ENCODE data around the gene HAVCR2. TPM values are rescaled to one million over a fixed set of nuclear protein-coding genes. Genes with fewer than 3 reads are reported as not detected.

HAVCR2 gene
- 7.3 TPM for total RNA-seq

DNA sequence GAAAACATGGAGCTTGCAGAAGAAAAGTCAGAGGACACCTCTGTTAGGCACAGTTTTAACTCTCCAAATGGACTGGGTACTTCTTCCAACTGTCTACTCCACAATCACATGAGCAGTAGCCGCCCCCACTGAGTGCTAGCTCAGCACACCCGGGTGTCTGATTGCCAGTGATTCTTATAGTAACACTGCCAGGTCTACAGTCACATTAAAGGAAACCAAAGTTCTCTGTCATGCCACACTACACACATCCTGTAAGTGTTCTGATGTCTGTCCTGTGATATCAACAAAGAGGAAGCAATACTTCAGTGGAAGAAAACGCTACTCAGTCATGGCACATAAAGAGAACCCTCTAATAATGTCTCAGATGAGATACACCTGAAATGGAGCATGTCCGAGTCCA is at the start of gene HAVCR2:
Gene HAVCR2 (minus strand): TSS at position 69 of the 400 bp plus-strand sequence. CDS start 61 bp downstream, at position 8.
- FAIRE-seq (no peak), DNase-seq (ENCODE audit: low spot score in 2 of 2) (no peak)

DNA sequence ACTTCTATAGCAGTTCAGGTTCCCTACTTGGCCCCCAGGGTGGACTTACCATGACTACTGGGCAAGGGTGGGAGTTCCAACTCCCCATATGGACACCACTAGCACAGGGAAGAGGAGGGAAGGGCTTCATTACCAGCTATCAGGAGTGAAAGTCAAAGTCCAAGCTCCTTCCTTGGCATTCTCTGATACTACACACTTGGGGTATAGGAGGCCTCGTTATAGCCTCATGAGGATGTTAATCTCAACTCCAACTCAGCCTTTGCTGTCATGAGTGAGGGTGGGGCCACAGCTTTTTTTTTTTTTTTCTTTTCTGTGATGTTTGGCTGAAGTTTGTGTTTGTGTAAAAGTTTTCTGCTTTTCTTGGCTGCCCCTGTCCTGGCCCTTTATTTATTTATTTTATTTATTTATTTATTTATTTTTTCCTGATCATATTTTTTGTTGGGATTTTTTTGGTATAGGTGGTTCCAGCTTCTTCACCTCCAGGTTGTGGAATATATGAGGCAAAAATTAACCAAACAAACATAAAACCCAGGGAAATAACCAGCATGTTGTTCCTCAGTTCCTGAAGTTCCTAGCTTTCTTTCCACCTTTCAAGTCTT is 48.5 kb upstream of the HAVCR2 start:
- DNase-seq (ENCODE audit: low spot score in 2 of 2) (no peak), FAIRE-seq (no peak)

DNA sequence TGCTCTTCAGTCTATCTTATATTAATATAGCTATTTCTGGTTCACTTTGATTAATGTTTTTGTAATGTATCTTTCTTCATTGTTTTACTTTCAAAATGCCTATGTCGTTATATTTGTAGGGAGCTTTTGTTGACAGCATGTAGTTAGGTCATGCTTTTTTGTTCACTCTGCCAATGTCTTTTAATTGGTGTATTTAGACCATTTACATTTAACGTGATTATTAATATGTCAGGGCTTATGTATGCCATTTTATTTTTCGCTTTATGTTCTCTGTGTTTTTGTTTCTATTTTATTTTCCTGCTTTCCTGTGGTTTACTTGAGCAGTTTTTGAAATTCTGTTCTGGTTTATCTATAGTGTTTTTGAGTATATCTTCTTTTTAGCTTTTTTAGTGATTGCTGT is 46.5 kb upstream of the HAVCR2 start:
- DNase-seq (ENCODE audit: low spot score in 2 of 2) (no peak), FAIRE-seq (no peak)

- no peak for DNase-seq (ENCODE audit: low spot score in 2 of 2)
- no peak for FAIRE-seq
Observed at GRCh38 chr5:157150995-157151394, 42.2 kb upstream of the HAVCR2 start.

- peak; percentile 22 to 60 for DNase-seq (ENCODE audit: low spot score in 2 of 2)
- FAIRE-seq, result no peak
Observed at GRCh38 chr5:157148734-157149615, 40.1 kb upstream of the HAVCR2 start.

- DNase-seq (ENCODE audit: low spot score in 2 of 2) (peak; percentile 23 to 40), FAIRE-seq (no peak)
Observed at GRCh38 chr5:157143127-157143971, 34.5 kb upstream of the HAVCR2 start.

GRCh38 chr5:157142317-157143126 is 33.7 kb upstream of the HAVCR2 start, which contains the start of gene MED7:
MED7 (minus strand) TSS chr5:157142865; CDS start chr5:157139431, 3,434 bp downstream.
- FAIRE-seq, result peak; percentile 95

GRCh38 chr5:157137691-157138090 is 28.8 kb upstream of the HAVCR2 start:
- FAIRE-seq (no peak), DNase-seq (ENCODE audit: low spot score in 2 of 2) (no peak)

More at GRCh38 chr5:157142317-157143126, 33.7 kb upstream of the HAVCR2 start, which contains the start of gene MED7:
- peak; percentile 74 to 93 for DNase-seq (ENCODE audit: low spot score in 2 of 2)

DNA sequence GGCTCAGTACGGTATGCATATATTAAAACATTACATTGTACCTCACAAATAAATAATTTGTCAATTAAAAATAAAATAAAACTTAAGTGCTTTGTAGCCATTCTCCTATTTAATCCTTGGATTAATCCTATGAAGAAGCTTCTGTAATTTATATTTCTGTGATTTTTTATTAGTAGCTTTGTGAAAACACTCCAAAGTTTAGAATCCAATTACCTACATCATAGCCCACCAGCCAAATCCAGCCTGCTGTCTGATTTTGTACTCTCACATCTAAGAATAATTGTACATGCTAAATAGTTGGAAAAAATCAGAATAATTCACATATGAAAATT is 23.4 kb upstream of the HAVCR2 start:
- no peak for DNase-seq (ENCODE audit: low spot score in 2 of 2)

GRCh38 chr5:157130925-157131324 is 22.1 kb upstream of the HAVCR2 start:
- DNase-seq (ENCODE audit: low spot score in 2 of 2) (no peak), FAIRE-seq (no peak)

More for the DNA sequence above, 23.4 kb upstream of the HAVCR2 start:
- no peak for FAIRE-seq

GRCh38 chr5:157121709-157122108 is 12.9 kb upstream of the HAVCR2 start:
- no peak for FAIRE-seq
- no peak for DNase-seq (ENCODE audit: low spot score in 2 of 2)

GRCh38 chr5:157120102-157120501 is 11.3 kb upstream of the HAVCR2 start:
- no peak for FAIRE-seq
- no peak for DNase-seq (ENCODE audit: low spot score in 2 of 2)

DNA sequence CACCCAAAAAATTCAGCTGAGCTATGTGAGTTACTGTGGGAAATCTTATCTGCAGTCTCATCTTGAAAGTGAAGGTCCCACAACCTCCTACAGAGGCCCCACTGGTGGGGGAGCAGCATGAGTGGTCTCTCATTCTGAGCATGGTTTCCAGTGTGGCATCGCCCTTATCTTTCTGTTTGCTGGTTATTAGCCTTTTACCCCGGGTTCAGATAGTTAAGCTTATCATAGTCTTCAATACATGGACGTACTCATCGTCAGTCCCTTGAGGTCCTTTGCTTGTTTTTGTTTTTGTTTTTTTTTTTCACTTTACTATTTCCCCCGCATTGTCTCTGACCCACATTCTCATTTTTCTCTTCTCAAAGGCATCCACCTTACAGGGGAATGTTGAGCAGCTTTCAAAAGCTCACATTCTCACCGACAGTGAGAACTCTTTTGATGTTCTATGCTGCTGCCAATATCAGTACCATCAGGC is 7.7 kb upstream of the HAVCR2 start:
- DNase-seq (ENCODE audit: low spot score in 2 of 2), result no peak
- FAIRE-seq, result no peak

GRCh38 chr5:157115502-157115901 is 6.7 kb upstream of the HAVCR2 start:
- FAIRE-seq, result no peak
- DNase-seq (ENCODE audit: low spot score in 2 of 2), result no peak

GRCh38 chr5:157115012-157115411 is 6.2 kb upstream of the HAVCR2 start:
- DNase-seq (ENCODE audit: low spot score in 2 of 2) (no peak), FAIRE-seq (no peak)

- FAIRE-seq (no peak), DNase-seq (ENCODE audit: low spot score in 2 of 2) (no peak)
Observed at GRCh38 chr5:157113002-157113401, 4.2 kb upstream of the HAVCR2 start.

- DNase-seq (ENCODE audit: low spot score in 2 of 2) (no peak), FAIRE-seq (no peak)
Observed at GRCh38 chr5:157109744-157110143, 900 bp upstream of the HAVCR2 start.

GRCh38 chr5:157107508-157107907 is 1.3 kb downstream of the HAVCR2 start:
- no peak for DNase-seq (ENCODE audit: low spot score in 2 of 2)
- no peak for FAIRE-seq

GRCh38 chr5:157106630-157107461 is 2.0 kb downstream of the HAVCR2 start:
- DNase-seq (ENCODE audit: low spot score in 2 of 2), result no peak
- no peak for FAIRE-seq
